ENCODE data around the gene MBTPS2.

DNA sequence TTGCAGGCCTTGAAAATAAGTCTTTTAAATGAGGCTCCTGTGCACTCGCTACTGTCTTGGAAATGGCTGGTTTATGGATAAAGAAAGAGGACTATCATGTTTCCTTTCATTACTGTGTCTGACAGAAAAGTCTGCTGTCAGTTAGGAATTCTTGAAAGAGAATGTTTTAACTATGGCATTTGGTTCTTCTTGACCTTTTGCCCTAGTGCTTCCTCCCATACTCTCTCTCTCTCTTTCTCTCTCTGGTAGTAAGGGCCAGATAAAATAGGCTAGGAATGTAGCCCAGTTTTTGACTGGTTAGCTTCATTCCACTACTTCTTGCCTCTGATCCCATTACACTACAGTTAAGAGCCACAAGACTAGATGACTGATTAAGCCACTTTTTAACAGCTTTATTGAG, 46.2 kb downstream of the MBTPS2 start:
- TF ChIP-seq CTCF (IDR thresholded peaks at IDR 0.05) (no peak), POLR2A (IDR thresholded peaks at IDR 0.05) (no peak)
